Transverse colon (tissue), 4 donors: ENCODE measurements around the gene MYBPC1. TPM values are rescaled to one million over a fixed set of nuclear protein-coding genes. Genes with fewer than 3 reads are reported as not detected.

ENCODE experiments used
- DNase-seq: peaks from one replicate; pipeline ENCODE4 v3.0.0-alpha.2; 2019
- H3K27ac ChIP-seq, 4 donors: fragments of 200-600 bp; sonication (generic); 2 replicates each; pipeline ENCODE4 v1.5.1; 2016 to 2018; ENCODE audit warnings: inconsistent platforms in 4 of 4
- H3K27me3 ChIP-seq: fragments of 200-600 bp; sonication (generic); 2 replicates; pipeline ENCODE4 v1.5.1; 2017; ENCODE audit warnings: inconsistent platforms
- H3K36me3 ChIP-seq, 4 donors: fragments of 200-600 bp; sonication (generic); 2 replicates each; pipeline ENCODE4 v1.5.1; 2017 to 2019; ENCODE audit warnings: inconsistent platforms in 4 of 4
- H3K4me1 ChIP-seq, 4 donors: fragments of 200-600 bp; sonication (generic); 2 replicates each; pipeline ENCODE4 v1.5.1; 2017 to 2020; ENCODE audit warnings: inconsistent platforms in 4 of 4
- H3K4me3 ChIP-seq, 4 donors: fragments of 200-600 bp; sonication (generic); 1 replicate in 1 of 4; 2 replicates in 3 of 4; pipeline versions ENCODE4 v1.5.1 to v1.6.1; 2017 to 2019; ENCODE audit warnings: inconsistent platforms in 4 of 4
- H3K9me3 ChIP-seq, 2 donors: fragments of 200-600 bp; sonication (generic); 2 replicates each; pipeline ENCODE4 v1.5.1; 2017 to 2019; ENCODE audit warnings: inconsistent platforms in 2 of 2
- EP300 ChIP-seq: sonication (generic); formaldehyde crosslinking; IDR thresholded peaks from one replicate; pipeline ENCODE4 v1.6.1; 2017; ENCODE audit warnings: antibody characterized with exemption, low read depth
- POLR2A ChIP-seq: fragments of 450-650 bp; IDR thresholded peaks from one replicate; pipeline ENCODE4 v1.6.1; 2016; ENCODE audit warnings: antibody characterized with exemption, mild to moderate bottlenecking, moderate library complexity
- POLR2AphosphoS5 ChIP-seq, 3 donors: sonication (generic); formaldehyde crosslinking; IDR thresholded peaks; one replicate each; pipeline ENCODE4 v1.6.1; 2016; ENCODE audit warnings: antibody characterized with exemption in 3 of 3
- WGBS, 2 donors: methylation state at CpG; one replicate each; pipeline ENCODE4 v1.1.5; 2018; ENCODE audit warnings: low coverage in 1 of 2; 5-methylcytosine and 5-hydroxymethylcytosine counted together
- in situ Hi-C, 4 donors: fragments of 200-750 bp; cut with MboI; loops; one replicate each; pipeline versions ENCODE4 v1.15.0 to v1.15.1; 2017; ENCODE audit warnings: low sequenced_read_pairs in 3 of 4, low pct_ligation_motif_present in 1 of 4, low pct_unique_long_range_greater_than_20kb in 1 of 4
- intact Hi-C: fragments of 100-400 bp; cut with DNase I; formaldehyde crosslinking; loops from one replicate; pipeline ENCODE4 v1.15.1; 2023; ENCODE audit warnings: low total_unique reads
- total RNA-seq, 4 donors: library from RNA; depleted of rRNA; stranded (reverse); fragments of >200 nt; gene quantifications; one replicate each; pipeline ENCODE4 v1.1.0, GENCODE V29; 2016
- TF ChIP-seq, protein P1 (sequence below), 5 experiments: fragments of 200-600 bp in 3 of 5; fragments of 450-650 bp in 2 of 5; sonication (generic) in 3 of 5; IDR thresholded peaks; 1 replicate in 2 of 5; 2 replicates in 3 of 5; pipeline ENCODE4 v1.5.1; 2016 to 2017; ENCODE audit warnings: antibody characterized with exemption in 5 of 5, inconsistent platforms in 3 of 5, mild to moderate bottlenecking in 2 of 5, moderate library complexity in 1 of 5

Gene MYBPC1
- total RNA-seq, 4 donors from 2014 or later: 151 to 247 (median 182) TPM; not detected in 1

DNA sequence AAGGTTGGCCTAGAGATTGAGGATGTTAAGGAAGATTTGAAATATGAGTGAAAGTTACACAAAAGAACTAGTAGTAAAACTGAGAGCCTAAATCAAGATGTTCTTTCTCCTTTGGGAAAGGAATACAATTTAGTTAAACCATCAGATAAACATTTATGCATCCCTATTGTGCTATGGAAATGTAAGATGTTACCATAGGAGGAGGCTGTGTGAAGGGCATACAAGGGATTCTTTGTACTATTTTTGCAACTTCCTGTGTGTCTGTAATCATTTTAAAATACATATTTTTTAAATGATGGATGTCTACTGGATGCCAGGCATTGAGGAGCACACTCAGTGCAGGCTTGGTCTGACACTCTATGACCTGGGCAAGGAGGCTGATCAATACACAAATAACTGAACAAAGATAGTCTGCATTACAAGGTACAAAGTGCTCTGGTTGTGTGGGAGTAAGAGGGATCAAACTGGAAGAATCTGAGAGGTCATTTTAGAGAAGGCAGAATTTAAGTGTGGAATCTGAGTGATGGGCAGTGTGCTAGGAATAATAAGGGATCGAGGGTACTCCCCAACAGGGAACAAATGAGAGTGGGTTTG lies 96.8 kb downstream of the MYBPC1 start:
- Histone ChIP-seq H3K27ac (peak overlapping the region; percentile 54 to 81 (median 76)), H3K27me3 (no peaks in the 10 kb centered on the region), H3K9me3 (no peaks in the 10 kb centered on the region), H3K4me3 (no peak overlapping the region), H3K36me3 (no peaks in the 10 kb centered on the region), H3K4me1 (peaks cover 16 to 42% (median 27%) of the 10 kb centered on the region in 4 donors)
- 90 to 100% methylated on average over 1 of the region's 1 CpG for WGBS, 2 donors
- no peak for DNase-seq
- TF ChIP-seq, protein P1, sequence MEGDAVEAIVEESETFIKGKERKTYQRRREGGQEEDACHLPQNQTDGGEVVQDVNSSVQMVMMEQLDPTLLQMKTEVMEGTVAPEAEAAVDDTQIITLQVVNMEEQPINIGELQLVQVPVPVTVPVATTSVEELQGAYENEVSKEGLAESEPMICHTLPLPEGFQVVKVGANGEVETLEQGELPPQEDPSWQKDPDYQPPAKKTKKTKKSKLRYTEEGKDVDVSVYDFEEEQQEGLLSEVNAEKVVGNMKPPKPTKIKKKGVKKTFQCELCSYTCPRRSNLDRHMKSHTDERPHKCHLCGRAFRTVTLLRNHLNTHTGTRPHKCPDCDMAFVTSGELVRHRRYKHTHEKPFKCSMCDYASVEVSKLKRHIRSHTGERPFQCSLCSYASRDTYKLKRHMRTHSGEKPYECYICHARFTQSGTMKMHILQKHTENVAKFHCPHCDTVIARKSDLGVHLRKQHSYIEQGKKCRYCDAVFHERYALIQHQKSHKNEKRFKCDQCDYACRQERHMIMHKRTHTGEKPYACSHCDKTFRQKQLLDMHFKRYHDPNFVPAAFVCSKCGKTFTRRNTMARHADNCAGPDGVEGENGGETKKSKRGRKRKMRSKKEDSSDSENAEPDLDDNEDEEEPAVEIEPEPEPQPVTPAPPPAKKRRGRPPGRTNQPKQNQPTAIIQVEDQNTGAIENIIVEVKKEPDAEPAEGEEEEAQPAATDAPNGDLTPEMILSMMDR (IDR thresholded peaks at IDR 0.05): no peak
- intact Hi-C loops (no loop called here), in situ Hi-C loops (no loop called here)

DNA sequence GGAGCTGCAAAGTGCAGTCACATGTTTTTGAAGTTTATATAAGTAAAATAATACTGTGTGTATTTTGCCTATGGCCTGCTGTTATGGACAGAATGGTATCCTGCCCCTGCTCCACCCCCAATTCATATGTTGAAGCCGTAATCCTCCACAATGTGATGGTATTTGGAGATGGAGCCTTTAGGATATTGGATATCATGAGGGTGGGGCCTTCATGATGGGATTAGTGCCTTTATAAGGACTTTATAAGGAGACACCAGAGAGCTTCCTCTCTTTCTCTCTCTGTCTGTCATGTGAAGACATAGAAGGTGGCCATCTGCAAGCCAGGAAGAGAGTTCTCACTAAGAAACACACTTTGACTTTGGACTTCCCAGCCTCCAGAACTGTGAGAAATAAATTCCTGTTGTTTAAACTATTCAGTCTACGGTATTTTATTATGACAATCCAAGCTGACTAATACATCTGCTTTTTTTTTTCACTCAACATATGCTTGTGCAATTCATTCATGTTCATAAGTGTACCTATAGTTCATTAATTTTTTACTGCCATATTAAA lies 99.6 kb downstream of the MYBPC1 start:
- TF ChIP-seq, protein P1 (IDR thresholded peaks at IDR 0.05): no peak
- no peak for TF ChIP-seq POLR2AphosphoS5 (IDR thresholded peaks at IDR 0.05)
- TF ChIP-seq EP300: no peak
- TF ChIP-seq POLR2A: no peak
- H3K27me3 ChIP-seq: no peaks in the 10 kb centered on the region
- 75 to 88% methylated on average over 2 of the region's 2 CpGs for WGBS, 2 donors
- H3K27ac ChIP-seq: no peak overlapping the region
- no peaks in the 10 kb centered on the region for H3K9me3 ChIP-seq
- intact Hi-C loops: no loop called here
- peaks cover 16 to 50% (median 33%) of the 10 kb centered on the region in 4 donors for H3K4me1 ChIP-seq
- in situ Hi-C loops: no loop called here
- no peak overlapping the region for H3K4me3 ChIP-seq
- no peaks in the 10 kb centered on the region for H3K36me3 ChIP-seq
- DNase-seq: no peak

DNA sequence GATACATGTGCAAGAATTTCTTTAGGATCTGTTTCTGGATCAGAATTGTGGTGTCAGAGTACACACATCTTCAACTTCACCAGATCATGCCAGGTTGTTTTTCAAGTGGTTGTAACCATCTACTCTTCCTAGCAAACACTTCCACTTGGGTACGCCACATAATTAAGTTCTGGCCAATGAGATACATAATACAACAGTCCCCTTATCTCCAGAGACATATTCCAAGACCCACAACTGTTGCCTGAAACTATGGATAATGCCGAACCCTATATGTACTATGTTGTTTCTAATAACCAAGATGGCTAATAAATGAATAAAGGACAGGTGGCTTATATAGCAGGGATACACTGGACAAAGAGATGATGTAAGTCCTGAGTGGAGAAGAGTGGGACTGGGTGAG lies 100.2 kb downstream of the MYBPC1 start:
- intact Hi-C loops (no loop called here), in situ Hi-C loops (no loop called here)
- H3K4me1 ChIP-seq: peaks cover 16 to 50% (median 37%) of the 10 kb centered on the region in 4 donors
- TF ChIP-seq POLR2A (no peak), POLR2AphosphoS5 (IDR thresholded peaks at IDR 0.05) (no peak), EP300 (no peak)
- TF ChIP-seq, protein P1 (IDR thresholded peaks at IDR 0.05): no peak
- no peaks in the 10 kb centered on the region for H3K27me3 ChIP-seq
- peak overlapping the region in 2 of 4 donors; percentile 95 to 97 for H3K27ac ChIP-seq
- no peak for DNase-seq
- H3K36me3 ChIP-seq: no peaks in the 10 kb centered on the region
- 98 to 100% methylated on average over 2 of the region's 2 CpGs for WGBS, 2 donors
- H3K9me3 ChIP-seq: no peaks in the 10 kb centered on the region
- no peak overlapping the region for H3K4me3 ChIP-seq

DNA sequence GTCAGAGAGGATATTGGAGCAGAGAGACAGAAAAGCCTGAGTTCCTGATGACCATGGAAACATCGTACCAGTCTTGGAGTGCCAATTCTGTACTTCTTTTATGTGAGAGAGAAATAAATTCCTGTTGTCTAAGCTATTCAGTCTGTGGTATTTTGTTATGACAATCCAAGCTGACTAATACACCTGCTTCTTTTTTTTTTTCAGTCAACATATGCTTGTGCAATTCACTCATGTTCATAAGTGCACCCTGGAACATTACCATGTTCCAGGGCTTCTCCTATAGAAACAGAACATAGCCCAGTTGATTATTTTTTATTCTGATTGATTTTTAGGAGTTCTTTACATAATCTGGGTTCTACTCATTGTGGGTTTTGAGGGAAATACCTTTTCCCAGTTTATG lies 100.9 kb downstream of the MYBPC1 start:
- intact Hi-C loops: no loop called here
- no peaks in the 10 kb centered on the region for H3K27me3 ChIP-seq
- DNase-seq: no peak

More for the DNA sequence above, 100.9 kb downstream of the MYBPC1 start:
- H3K4me3 ChIP-seq: no peak overlapping the region
- no peaks in the 10 kb centered on the region for H3K9me3 ChIP-seq
- TF ChIP-seq POLR2AphosphoS5 (IDR thresholded peaks at IDR 0.05) (peak in 1 of 3 donors; percentile 12), POLR2A (no peak)
- H3K27ac ChIP-seq: peak overlapping the region; percentile 94 to 97 (median 96)
- peaks cover 16 to 51% (median 40%) of the 10 kb centered on the region in 4 donors for H3K4me1 ChIP-seq
- WGBS, 2 donors: 50 to 60% methylated on average over 1 of the region's 1 CpG
- no peaks in the 10 kb centered on the region for H3K36me3 ChIP-seq
- in situ Hi-C loops: no loop called here
